Mucosa of rectum (tissue), 2 donors: ENCODE results near the gene LRMDA.

Experiments used
- H3K27ac ChIP-seq, 2 donors: one replicate each; pipeline ENCODE4 v1.7.0; 2013; ENCODE audit warnings: inconsistent platforms in 2 of 2, low read depth in 2 of 2, low read length in 2 of 2
- H3K27me3 ChIP-seq, 2 donors: one replicate each; pipeline ENCODE4 v1.7.0; 2013; ENCODE audit warnings: low read length in 2 of 2; ENCODE audit not compliant: control insufficient read depth in 2 of 2, insufficient read depth in 2 of 2
- H3K36me3 ChIP-seq, 2 donors: one replicate each; pipeline ENCODE4 v1.7.0; 2013; ENCODE audit warnings: low read length in 2 of 2; ENCODE audit not compliant: control insufficient read depth in 2 of 2, insufficient read depth in 2 of 2
- H3K4me1 ChIP-seq, 2 donors: one replicate each; pipeline ENCODE4 v1.7.0; 2013; ENCODE audit warnings: low read length in 2 of 2, mild to moderate bottlenecking in 1 of 2; ENCODE audit not compliant: control insufficient read depth in 2 of 2, insufficient read depth in 2 of 2
- H3K4me3 ChIP-seq, 2 donors: one replicate each; pipeline ENCODE4 v1.7.0; 2013; ENCODE audit warnings: low read length in 2 of 2
- H3K9ac ChIP-seq, 2 donors: one replicate each; pipeline ENCODE4 v1.7.0; 2013; ENCODE audit warnings: low read length in 2 of 2, low read depth in 1 of 2, mild to moderate bottlenecking in 1 of 2
- H3K9me3 ChIP-seq, 2 donors: one replicate each; pipeline ENCODE4 v1.7.0; 2013; ENCODE audit warnings: low read length in 2 of 2; ENCODE audit not compliant: control insufficient read depth in 2 of 2
- donor health status: healthy.
- donor health status: Normal muscosa, but diverticular disease.

Gene LRMDA

DNA sequence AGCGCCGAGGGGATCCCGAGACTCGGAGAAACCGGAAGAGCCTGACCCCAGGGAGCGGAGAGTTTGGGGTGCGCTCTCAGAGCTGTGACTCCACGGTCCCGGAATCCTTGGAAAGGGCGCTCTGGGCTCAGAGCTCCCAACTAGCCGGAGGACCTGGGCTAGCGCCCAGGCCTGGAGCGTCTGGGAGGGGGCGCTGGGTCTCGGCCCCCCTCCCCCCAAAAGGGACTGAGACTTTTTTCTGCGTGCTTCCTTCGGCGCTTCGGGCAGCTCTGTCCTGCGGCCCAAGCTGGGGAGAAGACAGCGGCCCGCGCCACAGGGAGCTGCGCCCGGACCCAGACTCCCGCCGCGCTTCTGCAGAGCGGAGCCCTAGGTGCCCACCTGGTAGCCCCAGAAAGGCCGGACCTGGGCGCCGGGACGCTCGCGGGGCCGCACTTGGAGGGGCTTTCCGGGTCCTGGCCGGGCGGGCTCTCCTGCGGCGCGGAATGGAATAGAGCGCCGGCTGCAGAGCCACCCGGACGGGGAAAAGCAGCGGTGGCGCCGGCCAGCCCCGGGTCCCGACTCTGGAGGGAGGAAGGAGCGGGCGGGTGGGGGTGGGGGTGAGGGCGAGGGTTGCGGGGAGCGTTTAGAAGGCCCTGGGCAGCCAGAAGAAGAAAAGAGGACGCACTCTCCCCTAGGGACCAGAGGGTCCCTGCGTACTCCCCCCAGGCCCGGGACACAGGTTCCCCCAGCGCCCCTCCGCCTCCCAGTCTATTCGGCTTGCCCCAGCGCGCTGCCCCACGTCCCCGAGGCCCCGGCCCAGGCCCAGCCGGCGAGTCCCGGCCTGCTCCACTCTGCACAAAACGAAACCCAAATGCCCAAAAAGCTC is 34.6 kb upstream of the LRMDA start:
- Histone ChIP-seq H3K4me3 (peak overlapping the region; percentile 58 to 70), H3K36me3 (no peaks in the 10 kb centered on the region), H3K9ac (peak overlapping the region; percentile 65 to 77), H3K4me1 (peaks cover 0 to 6% of the 10 kb centered on the region in 2 donors), H3K27ac (peak overlapping the region; percentile 65 to 73), H3K27me3 (peaks cover 0 to 5% of the 10 kb centered on the region in 2 donors), H3K9me3 (no peaks in the 10 kb centered on the region)

DNA sequence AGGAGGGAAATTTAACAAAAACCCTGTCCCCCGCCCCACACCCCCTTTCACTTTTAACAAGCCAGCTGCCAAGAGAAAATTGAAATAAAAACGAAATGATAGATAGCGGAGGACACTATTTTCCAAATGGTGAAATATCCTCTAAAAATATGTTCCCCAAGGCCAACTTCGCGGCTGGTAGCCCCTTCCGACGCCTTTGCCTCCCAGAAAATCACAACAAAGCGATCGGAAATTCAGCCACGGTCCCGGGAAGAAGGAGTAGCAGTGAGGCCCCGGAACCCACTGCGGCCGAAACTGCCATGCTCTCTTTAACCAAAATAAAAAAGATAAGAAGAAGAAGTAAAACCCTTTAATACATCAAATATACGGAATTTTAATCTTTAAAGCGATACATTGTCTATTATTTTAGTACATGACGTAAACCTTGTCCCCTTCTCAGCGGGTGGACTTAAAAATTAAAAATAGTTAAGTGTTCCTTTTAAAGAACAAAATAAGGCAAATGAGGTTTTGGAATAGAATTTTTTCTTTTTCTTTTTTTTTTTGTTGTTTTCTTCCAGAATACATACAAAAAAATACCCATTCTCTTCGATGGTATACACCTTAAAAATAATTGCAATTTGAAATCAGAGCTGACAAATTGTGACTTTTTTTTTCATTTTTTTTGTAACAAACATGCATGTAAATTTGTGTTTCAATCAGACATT is 33.8 kb upstream of the LRMDA start:
- Histone ChIP-seq H3K27me3 (peaks cover 0 to 5% of the 10 kb centered on the region in 2 donors), H3K9ac (peak overlapping the region in 1 of 2 donors; percentile 59)

DNA sequence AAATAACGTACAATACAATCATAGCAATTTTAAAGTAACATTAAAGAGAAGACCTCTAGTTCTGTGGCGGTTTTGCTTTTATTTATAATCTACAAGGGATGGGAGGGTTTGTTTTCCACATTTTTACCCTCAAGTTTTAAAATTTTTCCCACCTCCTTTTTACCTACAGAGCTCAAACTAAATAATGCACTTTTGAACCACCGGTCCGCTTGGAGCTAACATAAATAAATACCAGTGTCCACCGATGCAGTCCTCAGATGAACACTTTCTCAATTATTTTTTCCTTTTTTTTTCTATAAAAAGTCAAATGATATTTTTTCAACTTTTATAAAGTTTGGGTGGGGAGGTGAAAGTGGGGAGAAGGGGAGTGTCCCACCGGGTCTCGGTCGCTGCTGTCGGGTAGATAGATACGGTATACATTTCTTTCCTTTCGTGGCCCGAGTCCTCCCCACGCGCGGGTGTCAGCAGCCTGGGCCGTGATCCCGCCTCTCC is 33.2 kb upstream of the LRMDA start:
- Histone ChIP-seq H3K4me3 (peak overlapping the region; percentile 50 to 91), H3K27ac (peak overlapping the region; percentile 38 to 39), H3K36me3 (no peaks in the 10 kb centered on the region), H3K4me1 (peaks cover 0 to 10% of the 10 kb centered on the region in 2 donors), H3K9ac (no peak overlapping the region), H3K27me3 (peaks cover 0 to 5% of the 10 kb centered on the region in 2 donors), H3K9me3 (no peaks in the 10 kb centered on the region)

More for the DNA sequence above, 33.8 kb upstream of the LRMDA start:
- H3K36me3 ChIP-seq = no peaks in the 10 kb centered on the region
- peak overlapping the region; percentile 65 to 73 for H3K27ac ChIP-seq
- H3K4me1 ChIP-seq = peaks cover 0 to 7% of the 10 kb centered on the region in 2 donors
- peak overlapping the region; percentile 50 to 58 for H3K4me3 ChIP-seq
- H3K9me3 ChIP-seq = no peaks in the 10 kb centered on the region

DNA sequence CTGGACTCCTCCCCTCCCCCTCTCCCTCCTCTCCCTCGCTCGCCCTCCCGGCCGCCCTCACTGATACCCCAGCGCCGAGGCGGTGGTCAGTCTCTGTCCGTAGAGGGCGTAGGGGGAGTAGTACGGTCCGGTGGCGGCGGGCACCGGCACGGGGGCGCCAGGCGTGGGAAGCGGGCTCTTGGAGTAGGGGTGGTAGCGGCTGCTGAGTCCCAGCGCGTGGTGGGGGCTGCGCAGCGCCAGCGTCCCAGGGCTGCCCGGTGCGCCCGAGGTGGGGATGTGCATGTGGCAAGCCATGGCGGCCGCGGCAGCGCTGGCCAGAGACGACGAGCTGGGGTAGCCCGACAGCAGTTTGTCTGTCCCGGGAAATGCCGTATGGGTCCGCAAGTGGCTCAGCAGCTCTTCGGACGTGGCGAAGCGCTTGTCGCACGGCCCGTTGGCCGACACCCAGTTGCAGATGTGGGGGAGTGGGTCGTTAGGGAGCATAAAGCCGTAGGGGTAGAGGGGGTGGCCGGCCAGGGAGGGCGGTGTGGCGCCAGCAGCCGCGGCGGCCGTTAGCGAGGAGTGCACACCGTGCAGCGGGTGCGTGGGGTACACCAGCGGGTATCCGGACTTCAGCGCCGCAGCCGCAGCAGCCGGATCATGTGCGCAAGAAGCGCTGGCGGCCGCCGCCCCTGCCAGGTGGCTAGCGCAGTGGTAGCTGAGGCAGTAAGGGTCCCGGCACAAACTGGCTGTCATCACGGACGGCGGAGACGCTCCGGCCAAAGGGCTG is 32.5 kb upstream of the LRMDA start:
- H3K9me3 ChIP-seq = no peaks in the 10 kb centered on the region
- no peaks in the 10 kb centered on the region for H3K36me3 ChIP-seq
- peak overlapping the region; percentile 38 to 65 for H3K27ac ChIP-seq
- peaks cover 0 to 5% of the 10 kb centered on the region in 2 donors for H3K27me3 ChIP-seq
- H3K4me3 ChIP-seq = peak overlapping the region; percentile 50 to 91
- peaks cover 0 to 13% of the 10 kb centered on the region in 2 donors for H3K4me1 ChIP-seq
- H3K9ac ChIP-seq = peak overlapping the region; percentile 24 to 57

DNA sequence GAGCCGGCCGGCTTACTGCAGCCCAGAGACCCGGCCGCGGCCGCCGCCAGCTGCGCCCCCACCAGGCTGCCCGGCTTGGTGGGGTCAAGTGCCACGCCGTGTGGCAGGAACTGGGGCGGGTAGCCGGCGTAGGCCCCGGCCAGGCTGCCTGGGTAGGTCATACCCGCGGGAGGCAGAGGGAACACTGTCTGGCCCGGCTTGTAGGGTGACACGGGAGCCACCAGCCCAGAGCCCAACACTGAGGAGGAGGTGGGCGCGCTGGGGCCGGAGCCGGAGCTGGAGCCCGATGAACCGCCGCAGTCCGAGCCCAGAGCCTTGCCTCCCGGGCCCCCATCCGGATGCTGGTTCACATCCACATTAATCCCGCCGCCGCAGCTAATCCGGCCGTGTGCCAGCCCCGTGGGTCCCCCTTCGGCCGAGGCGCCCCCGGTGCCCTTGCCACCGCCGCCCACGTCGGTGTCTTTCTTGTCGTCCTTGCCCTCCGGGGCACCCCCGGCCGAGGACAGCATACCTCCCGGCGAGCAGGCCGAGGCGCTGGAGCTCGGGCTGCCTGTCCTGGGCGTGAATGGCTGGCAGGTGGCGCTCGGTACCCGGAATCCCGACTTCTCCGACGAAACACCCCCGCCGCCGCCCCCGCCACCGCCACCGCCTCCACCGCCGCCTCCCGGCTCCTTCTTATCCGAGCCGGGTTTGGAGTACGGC is 31.8 kb upstream of the LRMDA start:
- Histone ChIP-seq H3K27me3 (peaks cover 0 to 11% of the 10 kb centered on the region in 2 donors), H3K4me3 (peak overlapping the region; percentile 86 to 91), H3K36me3 (no peaks in the 10 kb centered on the region), H3K27ac (peak overlapping the region; percentile 92 to 94), H3K9ac (peak overlapping the region in 1 of 2 donors; percentile 81), H3K9me3 (no peaks in the 10 kb centered on the region), H3K4me1 (peaks cover 2 to 14% of the 10 kb centered on the region in 2 donors)

DNA sequence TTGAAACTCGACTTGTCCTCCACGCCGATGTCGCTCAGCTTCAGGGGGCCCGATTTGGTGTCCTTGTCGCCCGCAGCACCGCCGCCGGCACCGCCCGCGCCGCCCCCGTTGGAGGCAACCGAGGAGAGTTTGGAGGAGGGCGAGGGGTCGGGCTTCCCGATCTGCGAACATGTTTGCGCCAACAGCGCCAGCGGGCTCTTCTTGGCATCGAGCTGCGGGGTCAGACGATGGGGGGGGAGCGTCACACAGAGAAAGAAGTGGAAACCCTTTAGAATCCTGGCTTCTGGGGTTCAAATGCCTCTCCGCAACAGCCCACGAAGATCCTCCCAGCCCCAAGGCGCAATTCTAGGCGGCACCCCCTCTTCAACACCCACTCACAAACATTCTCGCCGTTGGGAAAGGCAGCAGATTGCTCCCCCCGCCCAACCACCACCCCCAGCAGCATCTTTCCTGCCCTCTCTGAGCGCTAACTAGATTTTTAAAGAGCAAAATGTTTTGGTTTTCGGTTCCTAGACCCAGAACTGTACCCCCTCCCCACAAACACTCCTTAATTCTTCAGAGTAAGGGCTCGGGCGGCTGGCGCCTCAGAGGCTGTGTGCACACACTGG is 31.2 kb upstream of the LRMDA start:
- Histone ChIP-seq H3K4me1 (peaks cover 2 to 15% of the 10 kb centered on the region in 2 donors), H3K36me3 (no peaks in the 10 kb centered on the region), H3K9ac (peak overlapping the region; percentile 72 to 81), H3K9me3 (no peaks in the 10 kb centered on the region), H3K27me3 (peaks cover 0 to 15% of the 10 kb centered on the region in 2 donors), H3K27ac (peak overlapping the region; percentile 92 to 94), H3K4me3 (peak overlapping the region; percentile 86 to 91)

DNA sequence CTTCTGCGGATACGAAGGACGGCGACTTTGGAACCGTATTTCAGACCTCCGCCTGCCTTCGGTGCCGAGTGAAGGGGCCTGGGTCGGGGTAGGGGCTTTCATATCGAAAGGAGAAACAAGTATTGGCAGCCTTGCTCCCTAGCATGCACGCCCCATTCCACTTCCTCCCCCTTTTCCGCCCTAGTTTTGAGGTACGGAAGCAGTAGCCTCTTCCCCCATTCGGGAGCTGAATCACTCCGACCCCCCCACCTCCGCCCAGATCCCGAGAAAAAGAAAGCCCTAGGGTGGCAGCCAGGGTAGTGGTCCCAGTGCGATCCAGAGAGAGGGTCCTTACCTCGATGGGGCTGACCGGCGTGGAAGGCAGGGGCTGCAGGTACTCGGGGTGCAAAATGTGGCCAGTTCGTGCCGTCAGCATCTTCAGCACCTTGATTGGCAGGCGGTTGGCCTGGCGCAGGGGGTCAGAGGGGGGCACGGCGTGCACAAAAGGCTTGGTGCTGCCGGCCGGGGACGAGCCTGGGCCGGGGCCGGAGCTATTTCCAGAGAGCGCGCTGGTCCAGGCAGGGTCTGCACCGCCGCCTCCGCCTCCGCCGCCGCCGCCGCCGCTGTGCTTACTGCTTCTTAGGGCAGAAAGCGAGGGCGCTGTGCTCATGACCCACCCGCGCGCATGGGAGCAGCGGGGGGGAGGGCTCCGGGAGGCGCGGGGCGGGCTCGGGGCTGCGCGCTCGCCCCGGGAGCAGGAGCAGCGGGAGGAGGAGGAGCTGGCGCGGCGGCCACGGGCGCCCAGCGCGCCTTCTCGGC is 30.5 kb upstream of the LRMDA start:
- Histone ChIP-seq H3K9ac (peak overlapping the region; percentile 72 to 81), H3K27ac (peak overlapping the region; percentile 92 to 94), H3K4me3 (peak overlapping the region; percentile 86 to 91), H3K27me3 (peaks cover 2 to 17% of the 10 kb centered on the region in 2 donors), H3K9me3 (no peaks in the 10 kb centered on the region), H3K4me1 (peaks cover 2 to 15% of the 10 kb centered on the region in 2 donors), H3K36me3 (no peaks in the 10 kb centered on the region)

DNA sequence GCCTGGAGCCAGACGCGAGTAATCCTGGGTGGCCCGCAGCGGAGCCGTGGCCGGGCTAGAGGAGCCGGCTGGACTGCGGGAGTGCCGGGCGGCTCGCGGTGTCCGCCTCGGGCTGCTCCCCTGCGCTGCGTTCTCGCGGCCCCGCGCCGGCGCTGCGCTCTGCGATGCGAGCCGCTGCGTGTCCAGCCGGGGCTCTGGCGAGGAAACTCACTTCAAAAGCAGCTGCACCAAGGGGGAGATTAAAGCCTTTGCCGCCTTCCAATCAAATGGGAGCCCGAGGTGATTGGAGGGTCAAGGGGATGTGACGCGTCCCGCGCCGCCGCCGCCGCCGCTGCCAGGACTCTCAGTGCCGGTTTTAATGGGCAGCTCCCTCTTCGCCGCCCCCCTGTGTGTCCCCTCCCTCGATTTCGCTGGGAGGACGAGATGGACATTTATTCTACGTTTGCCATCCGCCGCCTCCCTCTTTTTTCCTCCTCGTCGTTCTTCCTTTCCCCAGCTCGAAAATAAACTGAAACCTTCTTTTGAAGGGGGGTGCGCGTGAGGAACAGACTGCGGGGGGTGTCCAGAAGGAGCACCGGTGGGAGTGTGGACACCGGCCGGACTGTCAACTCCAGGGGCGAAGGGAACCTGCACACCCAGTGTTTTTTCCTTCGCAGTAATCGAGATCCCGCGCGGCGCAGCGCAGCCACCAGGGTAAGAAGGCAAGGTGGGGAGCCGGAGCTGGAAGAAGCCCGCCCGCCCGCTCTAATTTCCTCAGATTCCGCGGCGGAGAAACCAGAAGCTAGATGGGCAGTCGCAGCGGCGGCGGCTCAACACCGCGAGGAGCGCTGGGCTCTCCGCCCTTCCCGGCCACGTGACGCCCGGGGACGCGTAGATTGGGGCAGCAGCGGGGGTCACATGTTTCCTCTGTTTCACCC is 29.6 kb upstream of the LRMDA start, which contains the start of gene ZNF503:
TSS of gene ZNF503 (minus strand) at position 196 of the 917 bp plus-strand sequence. CDS start 345 bp downstream, outside the sequence.
- H3K4me3 ChIP-seq = peak within 1 kb of the TSS; percentile 86 to 91
- H3K9me3 ChIP-seq = no peaks in the 10 kb centered on the region
- H3K4me1 ChIP-seq = peaks cover 2 to 13% of the 10 kb centered on the region in 2 donors
- peak within 1 kb of the TSS; percentile 92 to 94 for H3K27ac ChIP-seq
- peaks cover 2 to 15% of the 10 kb centered on the region in 2 donors for H3K27me3 ChIP-seq
- peak within 1 kb of the TSS; percentile 76 to 81 for H3K9ac ChIP-seq
- H3K36me3 ChIP-seq = no peaks in the 10 kb centered on the region
